Measurements from ENCODE around the gene WDR75. TPM values are rescaled to one million over a fixed set of nuclear protein-coding genes. Genes with fewer than 3 reads are reported as not detected.

The WDR75 gene
- total RNA-seq, 4 donors from 2014 or later: 14.0 to 21.4 (median 16.7) TPM

- intact Hi-C loops (cut with DNase I; ENCODE audit: low total_unique reads): no loop called here
- in situ Hi-C loops (cut with MboI; ENCODE audit: low sequenced_read_pairs in 4 of 4): no loop called here
- H3K9me3 ChIP-seq: no peaks in the 10 kb centered on the region
Measured at GRCh38 chr2:189517847-189518535, 76.7 kb downstream of the WDR75 start.

GRCh38 chr2:189519631-189520387, 78.5 kb downstream of the WDR75 start:
- DNase-seq (no peak), ATAC-seq (no peak)
- no peaks in the 10 kb centered on the region for H3K9me3 ChIP-seq
- H3K27me3 ChIP-seq: no peaks in the 10 kb centered on the region
- H3K4me3 ChIP-seq: no peak overlapping the region
- no peak overlapping the region for H3K27ac ChIP-seq
- no peak for TF ChIP-seq POLR2A (IDR thresholded peaks at IDR 0.05)
- TF ChIP-seq CTCF (IDR thresholded peaks at IDR 0.05 in 4 of 5, conservative IDR thresholded peaks at IDR 0.05 in 1 of 5): no peak
- peaks cover 14 to 20% of the 10 kb centered on the region in 2 donors for H3K4me1 ChIP-seq
- H3K36me3 ChIP-seq: no peaks in the 10 kb centered on the region
- in situ Hi-C loops (cut with MboI; ENCODE audit: low sequenced_read_pairs in 4 of 4): no loop called here
- intact Hi-C loops (cut with DNase I; ENCODE audit: low total_unique reads): no loop called here

More at GRCh38 chr2:189517847-189518535, 76.7 kb downstream of the WDR75 start:
- H3K4me1 ChIP-seq: peaks cover 10 to 15% of the 10 kb centered on the region in 2 donors
- H3K4me3 ChIP-seq: no peak overlapping the region
- H3K27me3 ChIP-seq: no peaks in the 10 kb centered on the region
- no peak for TF ChIP-seq CTCF (IDR thresholded peaks at IDR 0.05 in 4 of 5, conservative IDR thresholded peaks at IDR 0.05 in 1 of 5)
- TF ChIP-seq POLR2A (IDR thresholded peaks at IDR 0.05): no peak
- no peak overlapping the region for H3K27ac ChIP-seq
- DNase-seq: no peak
- ATAC-seq: peak in 1 of 2 donors; percentile 22
- H3K36me3 ChIP-seq: no peaks in the 10 kb centered on the region

GRCh38 chr2:189521699-189522434, 80.6 kb downstream of the WDR75 start:
- peak overlapping the region; percentile 50 to 79 (median 67) for H3K27ac ChIP-seq
- H3K4me1 ChIP-seq: peaks cover 14 to 20% of the 10 kb centered on the region in 2 donors
- in situ Hi-C loops (cut with MboI; ENCODE audit: low sequenced_read_pairs in 4 of 4) (no loop called here), intact Hi-C loops (cut with DNase I; ENCODE audit: low total_unique reads) (no loop called here)
- no peaks in the 10 kb centered on the region for H3K9me3 ChIP-seq
- H3K4me3 ChIP-seq: no peak overlapping the region
- H3K36me3 ChIP-seq: no peaks in the 10 kb centered on the region
- peak; percentile 43 to 63 for ATAC-seq
- TF ChIP-seq POLR2A (IDR thresholded peaks at IDR 0.05): no peak
- TF ChIP-seq CTCF (IDR thresholded peaks at IDR 0.05 in 4 of 5, conservative IDR thresholded peaks at IDR 0.05 in 1 of 5): no peak
- DNase-seq: no peak
- no peaks in the 10 kb centered on the region for H3K27me3 ChIP-seq

GRCh38 chr2:189522435-189523151, 81.3 kb downstream of the WDR75 start:
- H3K9me3 ChIP-seq: no peaks in the 10 kb centered on the region
- H3K4me1 ChIP-seq: peaks cover 14 to 23% of the 10 kb centered on the region in 2 donors
- ATAC-seq (peak; percentile 68 to 71), DNase-seq (no peak)
- TF ChIP-seq CTCF (IDR thresholded peaks at IDR 0.05 in 4 of 5, conservative IDR thresholded peaks at IDR 0.05 in 1 of 5): no peak
- TF ChIP-seq POLR2A (IDR thresholded peaks at IDR 0.05): no peak
- H3K27ac ChIP-seq: peak overlapping the region; percentile 50 to 79 (median 67)
- H3K4me3 ChIP-seq: no peak overlapping the region
- intact Hi-C loops (cut with DNase I; ENCODE audit: low total_unique reads) (no loop called here), in situ Hi-C loops (cut with MboI; ENCODE audit: low sequenced_read_pairs in 4 of 4) (no loop called here)
- H3K27me3 ChIP-seq: no peaks in the 10 kb centered on the region
- no peaks in the 10 kb centered on the region for H3K36me3 ChIP-seq
